Measurements from ENCODE around the gene FOLR3. TPM values are rescaled to one million over a fixed set of nuclear protein-coding genes. Genes with fewer than 3 reads are reported as not detected.

The FOLR3 gene
- total RNA-seq, 1 experiment from 2014 or later = not detected

DNA sequence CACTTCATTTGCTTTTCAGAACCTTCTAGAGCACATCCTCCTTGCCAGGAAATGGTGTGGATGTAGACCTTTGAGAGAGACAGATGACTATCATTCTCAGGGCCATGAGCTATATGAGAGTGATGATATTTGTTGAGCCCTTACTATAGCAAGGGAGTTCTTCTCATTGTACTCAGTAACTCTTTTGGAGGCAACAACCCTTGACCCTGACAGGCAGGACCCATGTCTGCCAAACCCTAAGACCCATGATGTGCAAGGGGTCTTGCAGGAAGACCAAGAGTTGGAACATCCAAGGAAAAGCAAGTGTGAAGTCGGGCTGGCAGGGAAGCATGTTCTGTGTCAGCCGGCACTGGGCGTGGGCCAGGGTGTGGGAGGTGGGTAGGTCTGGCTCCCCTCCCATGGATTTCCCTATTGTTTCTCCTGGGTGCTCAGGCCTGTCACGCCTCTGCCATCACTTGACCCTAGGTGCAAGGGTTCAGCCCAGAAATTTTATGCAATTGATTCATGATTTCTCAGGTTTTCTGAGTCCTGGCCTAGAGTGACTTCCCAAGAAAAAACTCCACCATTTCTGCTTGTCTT, 1.2 kb downstream of the FOLR3 start:
- H3K9me3 ChIP-seq (ENCODE audit: low read length) = no peaks in the 10 kb centered on the region
- no peak for TF ChIP-seq EZH2phosphoT487 (IDR thresholded peaks at IDR 0.05; ENCODE audit: borderline replicate concordance, low read length)
- no peak for TF ChIP-seq EZH2 (IDR thresholded peaks at IDR 0.05; ENCODE audit: low read length, unreplicated experiment)
- TF ChIP-seq, protein P1, sequence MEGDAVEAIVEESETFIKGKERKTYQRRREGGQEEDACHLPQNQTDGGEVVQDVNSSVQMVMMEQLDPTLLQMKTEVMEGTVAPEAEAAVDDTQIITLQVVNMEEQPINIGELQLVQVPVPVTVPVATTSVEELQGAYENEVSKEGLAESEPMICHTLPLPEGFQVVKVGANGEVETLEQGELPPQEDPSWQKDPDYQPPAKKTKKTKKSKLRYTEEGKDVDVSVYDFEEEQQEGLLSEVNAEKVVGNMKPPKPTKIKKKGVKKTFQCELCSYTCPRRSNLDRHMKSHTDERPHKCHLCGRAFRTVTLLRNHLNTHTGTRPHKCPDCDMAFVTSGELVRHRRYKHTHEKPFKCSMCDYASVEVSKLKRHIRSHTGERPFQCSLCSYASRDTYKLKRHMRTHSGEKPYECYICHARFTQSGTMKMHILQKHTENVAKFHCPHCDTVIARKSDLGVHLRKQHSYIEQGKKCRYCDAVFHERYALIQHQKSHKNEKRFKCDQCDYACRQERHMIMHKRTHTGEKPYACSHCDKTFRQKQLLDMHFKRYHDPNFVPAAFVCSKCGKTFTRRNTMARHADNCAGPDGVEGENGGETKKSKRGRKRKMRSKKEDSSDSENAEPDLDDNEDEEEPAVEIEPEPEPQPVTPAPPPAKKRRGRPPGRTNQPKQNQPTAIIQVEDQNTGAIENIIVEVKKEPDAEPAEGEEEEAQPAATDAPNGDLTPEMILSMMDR (conservative IDR thresholded peaks at IDR 0.05; ENCODE audit: low read depth, low read length) = no peak
- peaks cover 8% of the 10 kb centered on the region; the same call in 1 of the 2 replicates for H3K4me1 ChIP-seq (ENCODE audit: insufficient read depth, low read length)
- H3K9me2 ChIP-seq (replicated peaks; ENCODE audit: low read length) = no peaks in the 10 kb centered on the region
- ChIA-PET CTCF (no interaction called here), POLR2A (ENCODE audit: unreplicated experiment) (no interaction called here)
- no TSS peak for BruUV-seq (replicated peaks)
- no peak overlapping the region for H2AFZ ChIP-seq (ENCODE audit: low read length)
- H3K4me3 ChIP-seq (ENCODE audit: low read length) = no peak overlapping the region
- H3F3A ChIP-seq (ENCODE audit: low read length, unreplicated experiment) = no peaks in the 10 kb centered on the region
- H3K9ac ChIP-seq (ENCODE audit: low read length) = no peak overlapping the region
- H3K27ac ChIP-seq (ENCODE audit: low read length) = no peak overlapping the region
- ATAC-seq = no peak
- H3K36me3 ChIP-seq (ENCODE audit: low read depth, low read length) = no peaks in the 10 kb centered on the region
- H3K27me3 ChIP-seq (ENCODE audit: low read length) = no peaks in the 10 kb centered on the region
- H4K20me1 ChIP-seq (ENCODE audit: low read length) = no peaks in the 10 kb centered on the region
- no peaks in the 10 kb centered on the region for H3K79me2 ChIP-seq (ENCODE audit: low read length)
- no peak overlapping the region for H3K4me2 ChIP-seq (ENCODE audit: low read length)
- intact Hi-C loops (cut with micrococcal nuclease) = no loop called here
- no peak for DNase-seq

DNA sequence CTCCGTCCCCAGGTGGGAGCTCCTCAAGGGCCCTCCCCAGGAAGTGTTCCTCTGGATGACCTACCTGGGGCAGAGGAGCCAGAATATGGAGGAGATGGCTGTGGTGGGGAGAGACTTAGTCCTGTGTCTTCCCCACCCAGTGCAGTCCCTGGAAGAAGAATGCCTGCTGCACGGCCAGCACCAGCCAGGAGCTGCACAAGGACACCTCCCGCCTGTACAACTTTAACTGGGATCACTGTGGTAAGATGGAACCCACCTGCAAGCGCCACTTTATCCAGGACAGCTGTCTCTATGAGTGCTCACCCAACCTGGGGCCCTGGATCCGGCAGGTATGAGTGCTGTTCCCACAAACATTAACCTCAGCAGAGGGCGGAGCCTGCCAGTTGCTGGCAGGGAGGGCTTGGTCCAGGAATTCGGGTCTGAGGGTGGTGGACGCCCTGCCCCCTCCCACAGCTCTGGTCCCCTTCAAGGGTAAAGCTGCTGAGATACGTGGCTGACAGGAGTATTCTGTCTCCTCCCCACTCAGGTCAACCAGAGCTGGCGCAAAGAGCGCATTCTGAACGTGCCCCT, 3.4 kb downstream of the FOLR3 start:
- Histone ChIP-seq H3K36me3 (ENCODE audit: low read depth, low read length) (no peaks in the 10 kb centered on the region), H3K9ac (ENCODE audit: low read length) (no peak overlapping the region), H3F3A (ENCODE audit: low read length, unreplicated experiment) (no peaks in the 10 kb centered on the region), H3K9me3 (ENCODE audit: low read length) (no peaks in the 10 kb centered on the region), H2AFZ (ENCODE audit: low read length) (no peak overlapping the region), H4K20me1 (ENCODE audit: low read length) (no peaks in the 10 kb centered on the region), H3K4me3 (ENCODE audit: low read length) (no peak overlapping the region), H3K27ac (ENCODE audit: low read length) (no peak overlapping the region), H3K4me2 (ENCODE audit: low read length) (no peak overlapping the region), H3K4me1 (ENCODE audit: insufficient read depth, low read length) (peaks cover 8% of the 10 kb centered on the region; the same call in 1 of the 2 replicates), H3K27me3 (ENCODE audit: low read length) (no peaks in the 10 kb centered on the region), H3K9me2 (replicated peaks; ENCODE audit: low read length) (no peaks in the 10 kb centered on the region), H3K79me2 (ENCODE audit: low read length) (no peaks in the 10 kb centered on the region)
- POLR2A ChIA-PET (ENCODE audit: unreplicated experiment) = no interaction called here
- CTCF ChIA-PET = no interaction called here
- DNase-seq = no peak
- ATAC-seq = no peak
- no TSS peak for BruUV-seq (replicated peaks)
- intact Hi-C loops (cut with micrococcal nuclease) = no loop called here
- TF ChIP-seq, protein P1 (conservative IDR thresholded peaks at IDR 0.05; ENCODE audit: low read depth, low read length) = no peak

DNA sequence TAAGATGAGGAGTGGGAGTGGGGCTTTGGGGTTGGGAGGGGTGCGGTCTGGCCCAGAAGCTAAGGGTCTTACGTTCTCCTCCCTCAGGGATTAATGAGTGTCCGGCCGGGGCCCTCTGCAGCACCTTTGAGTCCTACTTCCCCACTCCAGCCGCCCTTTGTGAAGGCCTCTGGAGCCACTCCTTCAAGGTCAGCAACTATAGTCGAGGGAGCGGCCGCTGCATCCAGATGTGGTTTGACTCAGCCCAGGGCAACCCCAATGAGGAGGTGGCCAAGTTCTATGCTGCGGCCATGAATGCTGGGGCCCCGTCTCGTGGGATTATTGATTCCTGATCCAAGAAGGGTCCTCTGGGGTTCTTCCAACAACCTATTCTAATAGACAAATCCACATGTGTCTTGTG, 4.0 kb downstream of the FOLR3 start:
- ChIA-PET CTCF (no interaction called here), POLR2A (ENCODE audit: unreplicated experiment) (interaction anchor here (0.5 to 0.6 kb wide), 2 partner anchors 96 to 1393 kb away, joined by 4 to 7 read pairs; no protein-coding TSS in a partner anchor)
- Histone ChIP-seq H3K27ac (ENCODE audit: low read length) (no peak overlapping the region), H3K4me1 (ENCODE audit: insufficient read depth, low read length) (peaks cover 8% of the 10 kb centered on the region; the same call in 1 of the 2 replicates), H3K79me2 (ENCODE audit: low read length) (no peaks in the 10 kb centered on the region), H3K36me3 (ENCODE audit: low read depth, low read length) (no peaks in the 10 kb centered on the region), H3K27me3 (ENCODE audit: low read length) (no peaks in the 10 kb centered on the region), H3K9me3 (ENCODE audit: low read length) (no peaks in the 10 kb centered on the region), H3K4me2 (ENCODE audit: low read length) (no peak overlapping the region), H3F3A (ENCODE audit: low read length, unreplicated experiment) (no peaks in the 10 kb centered on the region), H3K9ac (ENCODE audit: low read length) (no peak overlapping the region), H4K20me1 (ENCODE audit: low read length) (no peaks in the 10 kb centered on the region), H3K9me2 (replicated peaks; ENCODE audit: low read length) (no peaks in the 10 kb centered on the region), H3K4me3 (ENCODE audit: low read length) (no peak overlapping the region), H2AFZ (ENCODE audit: low read length) (no peak overlapping the region)
- no peak for DNase-seq
- intact Hi-C loops (cut with micrococcal nuclease) = no loop called here
- no TSS peak for BruUV-seq (replicated peaks)
- TF ChIP-seq EZH2 (IDR thresholded peaks at IDR 0.05; ENCODE audit: low read length, unreplicated experiment) = no peak
- TF ChIP-seq EZH2phosphoT487 (IDR thresholded peaks at IDR 0.05; ENCODE audit: borderline replicate concordance, low read length) = no peak
- TF ChIP-seq, protein P1 (conservative IDR thresholded peaks at IDR 0.05; ENCODE audit: low read depth, low read length) = no peak
- ATAC-seq = no peak

Data from PC-3 (cell line).